Right lobe of liver (tissue), 6 donors: ENCODE measurements around the gene ISY1. TPM values are rescaled to one million over a fixed set of nuclear protein-coding genes. Genes with fewer than 3 reads are reported as not detected.
A peak's percentile ranks its signal among the peaks of the same experiment; 100 is the strongest.

ENCODE experiments used
- ATAC-seq, 4 donors: fragments of 200-7000 bp; cut with Tn5 transposase; one replicate each; pipeline ENCODE4 v1.9.1; 2020; ENCODE audit warnings: mild to moderate bottlenecking in 4 of 4, moderate library complexity in 4 of 4
- DNase-seq, 3 donors: peaks; one replicate each; pipeline ENCODE4 v3.0.0-alpha.2; 2020
- H3K27ac ChIP-seq, 3 donors: fragments of 200-600 bp; one replicate each; pipeline ENCODE4 v1.8.0; 2022
- H3K27me3 ChIP-seq, 2 donors: fragments of 200-600 bp; one replicate each; pipeline ENCODE4 v1.8.0; 2022
- H3K36me3 ChIP-seq, 4 donors: fragments of 200-600 bp; sonication (generic) in 1 of 4; one replicate each; pipeline versions ENCODE4 v1.5.1 to v1.8.0; 2017 to 2022; ENCODE audit warnings: control low read depth in 1 of 4
- H3K4me1 ChIP-seq, 4 donors: fragments of 200-600 bp; sonication (generic) in 1 of 4; one replicate each; pipeline versions ENCODE4 v1.5.1 to v1.8.0; 2017 to 2022; ENCODE audit warnings: control low read depth in 1 of 4
- H3K4me3 ChIP-seq, 3 donors: fragments of 200-600 bp; one replicate each; pipeline ENCODE4 v1.8.0; 2022
- H3K9me3 ChIP-seq, 4 donors: fragments of 200-600 bp; sonication (generic) in 1 of 4; one replicate each; pipeline versions ENCODE4 v1.5.1 to v1.8.0; 2017 to 2022; ENCODE audit warnings: control low read depth in 1 of 4
- CTCF ChIP-seq, 4 donors: fragments of 200-600 bp in 3 of 4; fragments of 450-650 bp in 1 of 4; IDR thresholded peaks; one replicate each; pipeline versions ENCODE4 v1.5.1 to v1.8.0; 2016 to 2022; ENCODE audit warnings: antibody characterized with exemption in 4 of 4, mild to moderate bottlenecking in 2 of 4
- POLR2A ChIP-seq: fragments of 450-650 bp; IDR thresholded peaks from one replicate; pipeline ENCODE4 v1.6.1; 2017; ENCODE audit warnings: antibody characterized with exemption, mild to moderate bottlenecking
- WGBS: methylation state at CpG from one replicate; pipeline ENCODE4 v1.1.6; 2018; ENCODE audit warnings: low coverage, low lambda C conversion rate; ENCODE audit not compliant: insufficient coverage; ENCODE audit errors: missing lambda C conversion rate; 5-methylcytosine and 5-hydroxymethylcytosine counted together
- intact Hi-C, 2 donors: fragments of 100-400 bp; cut with DNase I; formaldehyde crosslinking; loops; one replicate each; pipeline versions ENCODE4 v1.11.2 to v1.14.1; 2022
- total RNA-seq, 6 experiments: library from RNA; depleted of rRNA in 2 of 6; stranded (reverse); fragments of >200 nt in 2 of 6; fragmentation: NEBNext Ultra II Directional in 3 of 6; extraction: Animal tissue kit (Norgen Biotek cat#: 25700) in 3 of 6; gene quantifications; one replicate each; pipeline versions ENCODE4 v1.1.0 to v1.2.4, GENCODE V29; 2016 to 2023
- donor health status: DM: no; HTN: yes; CAD: no.
- donor health status: DM: no; HTN: no; CAD: no.
- donor health status: DM: no; HTN: no; CAD: no.
- donor health status: DM: no; HTN: yes; CAD: no.
- donor health status: DM: no; HTN: yes; CAD: no.

ISY1 gene
- total RNA-seq, 6 experiments from 2014 or later, result 2.8 to 10.8 (median 8.9) TPM

GRCh38 chr3:129121016-129121791 lies 39.7 kb downstream of the ISY1 start:
- WGBS, result no CpG with 5 or more reads among the region's 80 CpGs
- DNase-seq, result no peak
- no peaks in the 10 kb centered on the region for H3K36me3 ChIP-seq
- intact Hi-C loops, result no loop called here
- no peaks in the 10 kb centered on the region for H3K27me3 ChIP-seq
- peak overlapping the region; percentile 80 to 97 (median 90) for H3K4me3 ChIP-seq
- ATAC-seq, result peak in 3 of 4 donors; percentile 1 to 62 (median 53)
- TF ChIP-seq CTCF (IDR thresholded peaks at IDR 0.05), result no peak
- peak; percentile 90 for TF ChIP-seq POLR2A
- H3K4me1 ChIP-seq, result peaks cover 0 to 45% (median 23%) of the 10 kb centered on the region in 4 donors
- H3K27ac ChIP-seq, result peak overlapping the region; percentile 95 to 97 (median 96)
- no peaks in the 10 kb centered on the region for H3K9me3 ChIP-seq

- H3K4me3 ChIP-seq, result peak overlapping the region; percentile 80 to 97 (median 90)
- H3K36me3 ChIP-seq, result peaks cover 0 to under 1% (median 0%) of the 10 kb centered on the region in 4 donors
- 0% methylated on average over 15 of the region's 18 CpGs for WGBS
- DNase-seq, result peak; percentile 94 to 95 (median 95)
- H3K4me1 ChIP-seq, result peaks cover 0 to 52% (median 29%) of the 10 kb centered on the region in 4 donors
- peak; percentile 98 for TF ChIP-seq POLR2A
- TF ChIP-seq CTCF (IDR thresholded peaks at IDR 0.05), result peak; percentile 14 to 38 (median 23)
- no peaks in the 10 kb centered on the region for H3K27me3 ChIP-seq
- intact Hi-C loops, result no loop called here
- no peaks in the 10 kb centered on the region for H3K9me3 ChIP-seq
- peak overlapping the region; percentile 95 to 97 (median 96) for H3K27ac ChIP-seq
- ATAC-seq, result peak; percentile 51 to 60 (median 56)
These were observed 40.4 kb downstream of the ISY1 start for GRCh38 chr3:129120254-129121004.

DNA sequence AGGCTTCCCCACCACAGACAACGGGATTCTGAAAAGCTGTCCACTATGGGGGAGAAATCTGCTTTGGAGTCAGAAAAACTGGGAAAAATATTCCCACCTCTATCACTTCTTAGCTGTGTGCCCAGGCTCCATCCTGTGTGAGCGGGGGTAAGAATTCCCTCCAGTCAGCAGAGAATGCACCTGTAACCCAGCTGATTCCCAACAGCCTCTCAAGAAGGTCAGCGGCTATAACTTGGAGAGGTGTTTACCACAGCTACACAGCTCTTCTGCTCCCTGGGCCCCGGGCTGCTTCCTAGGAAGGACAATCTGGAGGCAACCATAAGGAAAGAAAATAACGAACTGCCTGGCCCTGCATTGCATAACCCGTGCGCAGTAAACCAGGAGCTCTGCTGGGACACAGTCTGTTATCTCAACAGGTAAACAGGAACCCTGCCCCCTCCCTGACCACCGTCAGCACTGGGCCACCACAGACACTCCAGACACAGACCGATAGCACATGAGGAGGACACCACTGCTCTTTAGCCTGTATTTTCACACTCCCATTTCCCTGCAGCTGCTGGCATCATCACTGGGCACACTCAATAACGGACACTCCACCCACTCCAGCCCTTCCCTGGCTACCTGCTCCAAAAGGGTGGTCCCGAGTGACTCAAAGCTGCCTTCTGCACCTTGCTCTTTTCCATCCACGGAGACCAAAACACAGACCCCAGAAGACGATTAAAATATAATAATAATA lies 41.3 kb downstream of the ISY1 start:
- Histone ChIP-seq H3K27ac (peak overlapping the region; percentile 88 to 97 (median 95)), H3K4me1 (peaks cover 0 to 61% (median 33%) of the 10 kb centered on the region in 4 donors), H3K27me3 (no peaks in the 10 kb centered on the region), H3K36me3 (peaks cover 0 to 5% (median 0%) of the 10 kb centered on the region in 4 donors), H3K4me3 (peak overlapping the region; percentile 80 to 97 (median 90)), H3K9me3 (no peaks in the 10 kb centered on the region)
- intact Hi-C loops, result no loop called here
- DNase-seq (peak; percentile 88 to 96 (median 95)), ATAC-seq (peak; percentile 48 to 65 (median 58))
- 4% methylated on average over 9 of the region's 13 CpGs for WGBS
- peak; percentile 70 for TF ChIP-seq POLR2A
- TF ChIP-seq CTCF (IDR thresholded peaks at IDR 0.05), result peak in 1 of 4 donors; percentile 4

DNA sequence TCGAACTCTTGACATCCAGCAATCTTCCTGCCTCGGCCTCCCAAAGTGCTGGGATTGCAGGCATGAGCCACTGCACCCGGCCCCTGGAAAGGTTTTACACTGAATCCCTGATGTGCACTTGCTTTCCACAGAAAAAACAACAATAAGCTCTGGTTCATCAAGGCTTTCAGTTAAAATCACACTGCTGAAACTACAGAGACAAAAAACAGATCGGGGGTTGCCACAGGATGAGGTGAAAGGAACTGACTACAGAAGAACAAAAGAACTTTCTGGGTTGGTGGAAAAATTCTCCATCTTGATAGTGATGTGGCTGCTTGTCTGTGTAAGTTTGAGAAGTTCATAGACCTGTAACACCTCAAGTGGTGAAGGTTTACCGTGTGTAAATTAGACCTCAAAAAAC lies 42.1 kb downstream of the ISY1 start:
- peaks cover 0 to 5% (median 0%) of the 10 kb centered on the region in 4 donors for H3K36me3 ChIP-seq
- no peak for TF ChIP-seq POLR2A
- no peak for TF ChIP-seq CTCF (IDR thresholded peaks at IDR 0.05)
- intact Hi-C loops, result no loop called here
- H3K9me3 ChIP-seq, result no peaks in the 10 kb centered on the region
- H3K4me3 ChIP-seq, result peak overlapping the region; percentile 80 to 97 (median 90)
- no peak for ATAC-seq
- no peak for DNase-seq
- peaks cover 0 to 65% (median 36%) of the 10 kb centered on the region in 4 donors for H3K4me1 ChIP-seq
- 24% methylated on average over 5 of the region's 5 CpGs for WGBS
- H3K27ac ChIP-seq, result peak overlapping the region; percentile 88 to 97 (median 95)
- no peaks in the 10 kb centered on the region for H3K27me3 ChIP-seq
